Measurements from ENCODE around the gene ZNF808.
"Not testable (repeated sequence)": the region's sequence is repeated elsewhere in the genome, so short reads cannot be mapped to it uniquely, and the experiment has no call there.

ZNF808 gene

GRCh38 chr19:52527134-52527955, at the start of gene ZNF808:
TSS of gene ZNF808 (plus strand) at chr19:52527668. CDS start at chr19:52543285, 15,617 bp downstream.
- in situ Hi-C loops (cut with MboI; ENCODE audit: low sequenced_read_pairs), result no loop called here

DNA sequence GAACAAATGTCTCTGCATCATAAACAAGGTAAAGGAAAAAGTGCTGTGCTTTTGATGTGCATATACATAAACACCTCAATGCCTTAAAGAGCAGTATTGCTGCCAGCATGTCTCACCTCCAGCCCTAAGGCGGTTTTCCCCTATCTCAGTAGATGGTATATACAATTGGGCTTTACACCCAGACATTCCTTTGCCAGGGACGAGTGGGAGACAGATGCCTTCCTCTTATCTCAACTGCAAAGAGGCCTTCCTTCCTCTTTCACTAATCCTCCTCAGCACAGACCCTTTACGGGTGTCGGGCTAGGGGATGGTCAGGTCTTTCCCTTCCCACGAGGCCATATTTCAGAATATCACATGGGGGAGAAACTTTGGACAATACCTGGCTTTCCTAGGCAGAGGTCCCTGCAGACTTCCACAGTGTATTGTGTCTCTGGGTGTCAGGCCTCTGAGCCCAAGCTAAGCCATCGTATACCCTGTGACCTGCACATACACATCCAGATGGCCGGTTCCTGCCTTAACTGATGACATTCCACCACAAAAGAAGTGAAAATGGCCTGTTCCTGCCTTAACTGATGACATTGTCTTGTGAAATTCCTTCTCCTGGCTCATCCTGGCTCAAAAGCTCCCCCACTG, 43.2 kb upstream of the ZNF808 start:
- in situ Hi-C loops (cut with MboI; ENCODE audit: low sequenced_read_pairs), result not testable (repeated sequence)

GRCh38 chr19:52485064-52485463, 42.4 kb upstream of the ZNF808 start:
- in situ Hi-C loops (cut with MboI; ENCODE audit: low sequenced_read_pairs), result not testable (repeated sequence)

DNA sequence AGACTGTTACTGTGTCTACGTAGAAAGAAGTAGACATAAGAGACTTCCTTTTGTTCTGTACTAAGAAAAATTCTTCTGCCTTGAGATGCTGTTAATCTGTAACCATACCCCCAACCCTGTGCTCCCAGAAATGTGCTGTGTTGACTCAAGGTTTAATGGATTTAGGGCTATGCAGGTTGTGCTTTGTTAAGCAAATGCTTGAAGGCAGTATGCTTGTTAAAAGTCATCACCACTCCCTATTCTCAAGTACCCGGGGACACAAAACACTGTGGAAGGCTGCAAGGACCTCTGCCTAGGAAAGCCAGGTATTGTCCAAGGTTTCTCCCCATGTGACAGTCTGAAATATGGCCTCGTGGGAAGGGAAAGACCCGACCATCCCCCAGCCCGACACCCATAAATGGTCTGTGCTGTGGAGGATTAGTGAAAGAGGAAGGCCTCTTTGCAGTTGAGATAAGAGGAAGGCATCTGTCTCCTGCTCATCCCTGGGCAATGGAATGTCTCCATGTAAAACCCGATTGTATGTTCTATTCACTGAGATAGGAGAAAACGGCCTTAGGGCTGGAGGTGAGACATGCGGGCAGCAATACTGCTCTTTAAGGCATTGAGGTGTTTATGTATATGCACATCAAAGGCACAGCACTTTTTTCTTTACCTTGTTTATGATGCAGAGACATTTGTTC, 41.8 kb upstream of the ZNF808 start:
- in situ Hi-C loops (cut with MboI; ENCODE audit: low sequenced_read_pairs), result not testable (repeated sequence)

DNA sequence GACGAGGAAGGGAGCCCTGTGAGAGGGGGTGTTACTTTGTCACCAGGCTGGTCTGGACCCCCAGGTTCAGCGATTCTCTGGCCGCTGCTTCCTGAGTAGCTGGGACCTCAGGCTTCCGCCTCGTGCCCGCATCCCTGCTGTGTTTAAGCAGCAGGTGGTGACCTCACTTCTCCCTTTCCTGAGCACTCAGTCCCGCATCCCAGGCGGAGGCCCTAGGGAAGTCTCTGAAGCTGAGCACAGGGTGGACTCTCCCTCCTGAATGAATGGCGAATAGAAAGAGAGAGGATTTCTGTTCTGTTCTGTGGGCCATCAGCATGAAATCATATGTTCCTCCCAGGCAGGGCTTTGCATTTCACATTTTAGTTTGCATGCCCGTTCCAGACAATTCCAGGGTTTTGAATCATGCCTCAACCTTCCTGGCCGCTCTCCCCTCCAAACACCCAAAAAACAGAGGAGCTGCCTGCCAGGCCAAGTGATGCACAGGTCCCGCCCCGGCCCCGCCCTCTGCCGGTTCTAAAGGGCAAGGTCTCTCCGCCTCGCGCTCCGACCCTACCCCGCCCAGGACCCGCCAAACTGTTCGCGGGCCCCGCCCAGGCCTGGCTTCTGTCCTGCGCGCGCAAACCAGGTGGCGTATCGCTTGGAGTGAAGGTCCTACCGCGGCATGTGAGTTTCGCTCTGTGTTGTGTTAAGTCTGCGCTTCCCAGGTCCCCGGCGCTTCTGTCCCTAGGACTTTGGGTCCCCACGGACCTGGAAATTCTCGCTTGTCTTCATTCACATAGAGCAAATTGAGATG, 35.1 kb upstream of the ZNF808 start:
- in situ Hi-C loops (cut with MboI; ENCODE audit: low sequenced_read_pairs), result no loop called here

DNA sequence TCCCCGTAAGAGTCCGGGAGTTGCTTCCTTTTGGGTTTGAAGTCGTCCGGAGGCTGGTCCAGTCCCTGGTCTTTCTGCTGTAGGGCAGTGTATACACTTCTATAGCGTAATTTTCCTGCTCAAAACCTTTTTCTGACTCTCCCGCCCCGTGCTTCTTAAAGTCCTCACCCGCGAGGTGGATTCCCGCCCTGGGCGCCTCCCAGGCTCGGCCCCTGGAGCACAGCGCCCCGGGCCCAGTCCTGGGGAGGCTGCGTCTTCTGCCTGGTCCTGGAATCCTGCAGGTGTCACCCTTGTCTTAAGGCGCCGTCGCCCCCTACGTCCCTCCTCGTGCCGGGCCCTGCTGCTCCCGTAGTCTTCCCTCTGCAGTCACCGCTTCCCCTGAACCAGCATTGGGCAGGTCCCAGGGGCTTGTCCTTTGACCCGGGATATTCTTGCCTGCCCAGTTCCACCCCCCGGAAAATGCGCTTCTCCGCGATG, 34.4 kb upstream of the ZNF808 start:
- in situ Hi-C loops (cut with MboI; ENCODE audit: low sequenced_read_pairs), result no loop called here

- in situ Hi-C loops (cut with MboI; ENCODE audit: low sequenced_read_pairs), result no loop called here
Observed at GRCh38 chr19:52494518-52494917, 33.0 kb upstream of the ZNF808 start.

DNA sequence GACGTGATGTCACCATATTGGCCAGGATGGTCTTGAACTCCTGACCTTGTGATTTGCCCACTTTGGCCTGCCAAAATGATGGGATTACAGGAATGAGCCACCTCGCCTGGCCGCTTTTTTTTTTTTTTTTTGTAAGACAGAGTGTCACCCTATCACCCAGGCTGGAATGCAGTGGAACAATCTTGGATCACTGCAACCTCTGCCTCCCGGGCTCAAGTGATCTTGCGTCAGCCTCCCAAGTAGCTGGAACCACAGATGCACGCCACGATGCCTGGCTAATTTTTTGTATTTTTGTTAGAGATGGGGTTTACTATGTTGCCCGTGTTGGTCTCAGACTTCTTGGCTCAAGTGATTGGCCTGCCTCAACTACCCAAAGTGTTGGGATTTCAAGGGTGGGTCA, 28.9 kb upstream of the ZNF808 start:
- in situ Hi-C loops (cut with MboI; ENCODE audit: low sequenced_read_pairs), result no loop called here

DNA sequence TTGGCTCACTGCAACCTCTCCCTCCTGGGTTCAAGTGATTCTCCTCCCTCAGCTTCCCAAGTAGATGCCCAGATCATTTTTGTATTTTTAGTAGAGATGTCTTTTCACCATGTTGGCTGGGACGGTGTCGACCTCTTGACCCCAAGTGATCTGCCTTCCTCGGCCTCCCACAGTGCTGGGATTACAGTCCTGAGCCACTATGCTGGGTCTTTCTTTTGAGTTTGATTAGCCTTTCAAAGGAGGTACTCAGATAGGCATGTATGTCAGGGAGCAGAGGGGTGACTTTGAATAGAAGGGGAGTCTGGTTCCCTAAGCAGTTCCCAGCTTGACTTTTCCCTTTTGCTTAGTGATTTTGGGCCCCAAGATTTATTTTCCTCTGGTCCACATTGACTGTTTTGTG, 27.0 kb upstream of the ZNF808 start:
- in situ Hi-C loops (cut with MboI; ENCODE audit: low sequenced_read_pairs), result not testable (repeated sequence)

GRCh38 chr19:52500991-52501390, 26.5 kb upstream of the ZNF808 start:
- in situ Hi-C loops (cut with MboI; ENCODE audit: low sequenced_read_pairs), result not testable (repeated sequence)

DNA sequence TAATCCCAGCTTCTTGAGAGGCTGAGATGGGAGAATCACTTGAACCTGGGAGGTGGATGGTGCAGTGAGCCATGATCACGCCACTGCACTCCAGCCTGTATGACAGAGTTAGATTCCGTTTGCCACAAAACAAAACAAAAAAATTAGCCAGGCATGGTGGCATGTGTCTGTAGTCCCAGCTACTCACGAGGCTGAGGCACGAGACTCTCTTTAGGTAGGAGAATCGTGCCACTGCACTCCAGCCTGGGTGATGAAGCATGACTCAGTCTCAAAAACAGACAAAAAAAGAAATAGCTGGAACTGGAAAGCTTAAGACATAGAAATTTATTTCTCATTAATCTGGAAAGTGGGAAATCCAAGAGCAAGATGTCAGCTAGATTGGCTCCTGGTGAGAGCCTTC, 20.2 kb upstream of the ZNF808 start:
- in situ Hi-C loops (cut with MboI; ENCODE audit: low sequenced_read_pairs), result no loop called here

DNA sequence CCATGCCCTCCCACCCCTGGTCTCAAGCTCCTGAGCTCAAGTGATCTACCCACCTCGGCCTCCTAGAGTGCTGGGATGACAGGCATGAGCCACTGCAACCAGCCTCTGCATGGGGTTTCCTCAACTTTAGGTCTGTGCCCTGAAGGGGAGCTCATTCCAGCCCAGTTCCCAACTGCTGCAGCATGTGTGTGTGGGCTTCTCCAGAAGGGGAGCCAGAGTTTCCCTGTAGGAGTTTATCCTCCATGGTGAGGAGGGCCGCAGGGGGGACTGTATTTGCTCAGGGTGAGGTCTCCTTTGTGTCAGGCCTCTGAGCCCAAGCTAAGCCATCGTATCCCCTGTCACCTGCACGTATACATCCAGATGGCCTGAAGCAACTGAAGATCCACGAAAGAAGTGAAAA, 11.3 kb upstream of the ZNF808 start:
- in situ Hi-C loops (cut with MboI; ENCODE audit: low sequenced_read_pairs), result no loop called here

GRCh38 chr19:52518646-52519045, 8.8 kb upstream of the ZNF808 start:
- in situ Hi-C loops (cut with MboI; ENCODE audit: low sequenced_read_pairs), result no loop called here

DNA sequence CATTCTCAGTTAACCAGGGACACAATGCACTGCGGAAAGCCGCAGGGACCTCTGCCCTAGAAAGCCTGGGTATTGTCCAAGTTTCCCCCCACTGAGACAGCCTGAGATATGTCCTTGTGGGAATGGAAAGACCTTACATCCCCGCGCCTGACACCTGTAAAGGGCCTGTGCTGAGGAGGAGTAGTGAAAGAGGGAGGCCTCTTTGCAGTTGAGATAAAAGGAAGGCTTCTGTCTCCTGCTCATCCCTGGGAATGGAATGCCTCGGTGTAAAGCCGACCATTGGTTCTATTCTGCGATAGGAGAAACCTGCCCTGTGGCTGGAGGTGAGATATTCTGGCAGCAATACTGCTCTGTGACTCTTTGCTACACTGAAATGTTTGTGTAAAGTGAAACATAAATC, 8.3 kb upstream of the ZNF808 start:
- in situ Hi-C loops (cut with MboI; ENCODE audit: low sequenced_read_pairs), result not testable (repeated sequence)

- in situ Hi-C loops (cut with MboI; ENCODE audit: low sequenced_read_pairs), result no loop called here
Observed at GRCh38 chr19:52520013-52520412, 7.5 kb upstream of the ZNF808 start.

DNA sequence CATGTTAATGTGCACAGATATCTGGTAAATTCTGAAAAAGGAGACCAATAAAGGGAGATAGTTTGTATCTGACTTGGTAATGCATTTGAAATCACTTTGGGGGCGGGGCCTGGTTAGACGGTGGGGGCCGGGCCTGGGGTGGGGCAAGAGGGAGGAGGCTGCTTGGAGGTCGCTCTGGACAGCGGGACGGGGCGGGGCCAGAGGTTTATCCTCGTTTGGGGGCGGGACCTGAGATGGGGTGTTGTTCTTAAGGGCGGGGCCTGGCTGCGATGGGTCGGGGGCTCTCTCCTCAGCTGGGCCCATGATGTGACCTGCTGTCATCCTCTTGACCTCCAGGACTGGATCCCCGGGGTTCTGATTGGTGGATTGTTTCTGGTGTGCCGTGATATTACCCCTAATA, 4.9 kb upstream of the ZNF808 start:
- in situ Hi-C loops (cut with MboI; ENCODE audit: low sequenced_read_pairs), result no loop called here

- in situ Hi-C loops (cut with MboI; ENCODE audit: low sequenced_read_pairs), result no loop called here
Observed at GRCh38 chr19:52524086-52524485, 3.4 kb upstream of the ZNF808 start.

DNA sequence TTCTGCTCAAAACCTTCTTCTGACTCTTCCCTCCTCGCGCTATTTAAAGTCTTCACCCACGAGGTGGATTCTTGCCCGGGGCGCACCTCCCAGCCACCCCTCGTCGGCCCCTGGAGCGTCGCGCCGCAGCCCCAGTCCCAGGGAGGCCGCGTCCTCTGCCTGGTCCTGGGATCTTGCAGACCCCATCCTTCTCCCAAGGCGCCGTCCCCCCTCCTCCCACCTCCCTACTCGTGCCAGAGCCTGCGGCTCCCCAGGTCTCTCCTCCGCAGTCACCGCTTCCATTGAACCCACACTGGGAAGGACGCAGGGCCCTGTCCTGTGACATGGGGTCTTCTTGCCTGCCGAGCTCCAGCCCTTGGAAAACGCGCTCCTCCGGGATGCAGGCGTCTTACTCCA, 486 bp downstream of the ZNF808 start:
- in situ Hi-C loops (cut with MboI; ENCODE audit: low sequenced_read_pairs), result no loop called here

DNA sequence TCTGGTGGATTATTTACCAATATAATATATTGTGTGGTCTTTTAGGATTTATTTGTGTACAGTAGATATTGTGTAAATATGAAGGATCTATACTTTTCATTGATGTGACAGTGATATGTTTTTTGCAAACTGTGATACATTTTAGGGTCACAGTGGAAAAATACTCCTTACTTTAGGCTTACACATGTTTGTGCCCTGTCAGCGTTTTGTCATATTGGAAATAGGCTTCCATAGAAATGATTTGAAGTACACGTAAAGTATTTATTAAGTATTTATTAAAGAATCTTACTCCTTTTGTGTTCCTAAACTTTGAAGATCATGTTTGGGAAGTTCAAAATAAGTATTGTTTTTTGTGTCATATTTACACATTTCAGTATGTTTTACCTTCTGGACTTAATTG, 5.0 kb downstream of the ZNF808 start:
- in situ Hi-C loops (cut with MboI; ENCODE audit: low sequenced_read_pairs), result no loop called here

DNA sequence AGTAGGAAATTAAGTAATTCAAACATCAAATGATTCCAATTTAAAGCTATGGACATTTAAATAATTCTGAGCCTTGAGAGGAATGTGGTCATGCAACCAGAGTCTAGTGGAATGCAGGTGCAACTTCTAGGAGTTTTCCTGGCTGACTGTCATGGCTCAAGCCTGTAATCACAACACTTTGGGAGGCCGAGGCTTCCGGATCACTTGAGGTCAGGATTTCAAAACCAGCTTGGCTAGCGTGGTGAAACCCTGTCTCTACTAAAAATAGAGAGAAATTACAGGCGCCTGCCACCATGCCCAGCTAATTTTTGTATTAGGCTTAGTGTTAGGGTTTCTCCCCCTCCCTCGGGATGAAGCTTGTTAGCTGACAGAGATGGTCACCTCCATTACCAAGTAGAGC, 6.4 kb downstream of the ZNF808 start:
- in situ Hi-C loops (cut with MboI; ENCODE audit: low sequenced_read_pairs), result no loop called here

- in situ Hi-C loops (cut with MboI; ENCODE audit: low sequenced_read_pairs), result not testable (repeated sequence)
Observed at GRCh38 chr19:52535385-52535770, 7.9 kb downstream of the ZNF808 start.

Measured in HL-60/S4 treated with phorbol 12-myristate 13-acetate at 8.2 ng/mL for 4 days and 3 days (cell line).